Endothelial cell of umbilical vein (primary cell): Measurements from ENCODE around the gene ARHGEF26. TPM values are rescaled to one million over a fixed set of nuclear protein-coding genes. Genes with fewer than 3 reads are reported as not detected.

Experiments used
- BruUV-seq: library from RNA; stranded (reverse); fragments of 400-500 nt; replicated peaks from 2 replicates; lab custom pipeline; 2021; lab: Mats Ljungman, UMichigan
- CTCF ChIA-PET: fragments of 300-600, 350-600 bp; sonication (Branson Sonifier 250); formaldehyde crosslinking; loops from one replicate; lab custom pipeline; 2021; ENCODE audit warnings: antibody characterized with exemption, inconsistent platforms; lab: Charles Lee
- POLR2A ChIA-PET: fragments of 300-600, 350-600 bp; sonication (Branson Sonifier 250); formaldehyde crosslinking; loops from one replicate; lab custom pipeline; 2021; ENCODE audit warnings: antibody characterized with exemption, inconsistent platforms; lab: Charles Lee
- DNase-seq: peaks from one replicate; pipeline ENCODE4 v3.0.0-alpha.2; 2011; ENCODE audit warnings: low read depth, low spot score
- FAIRE-seq: peaks from 2 replicates; lab custom pipeline; 2011; peaks lifted over from hg19 to GRCh38; lab: Jason Lieb, UNC
- H2AFZ ChIP-seq: 2 replicates; pipeline ENCODE4 v1.6.0; 2012; ENCODE audit warnings: low read depth, low read length, control low read depth, inconsistent platforms
- H3K27ac ChIP-seq: 2 replicates; pipeline ENCODE4 v1.5.1; 2011; ENCODE audit warnings: low read depth, mild to moderate bottlenecking, control low read depth, low read length, moderate library complexity; ENCODE audit not compliant: insufficient read depth
- H3K27me3 ChIP-seq, 2 experiments: 2 replicates each; pipeline versions ENCODE4 v1.6.0 to v1.6.1; 2011; ENCODE audit warnings: low read length in 2 of 2, mixed read lengths in 1 of 2; ENCODE audit not compliant: control insufficient read depth in 2 of 2, insufficient read depth in 2 of 2
- H3K36me3 ChIP-seq, 2 experiments: 2 replicates in 1 of 2; 3 replicates in 1 of 2; pipeline ENCODE4 v1.5.1; 2011; ENCODE audit warnings: low read length in 2 of 2, mild to moderate bottlenecking in 1 of 2, moderate library complexity in 1 of 2; ENCODE audit not compliant: control insufficient read depth in 2 of 2, insufficient read depth in 2 of 2; ENCODE audit errors: extremely low read depth in 1 of 2
- H3K4me1 ChIP-seq: 3 replicates; pipeline ENCODE4 v1.5.1; 2011; ENCODE audit warnings: mild to moderate bottlenecking, low read length; ENCODE audit not compliant: control insufficient read depth, insufficient read depth; ENCODE audit errors: extremely low read depth
- H3K4me2 ChIP-seq: 2 replicates; pipeline ENCODE4 v1.6.1; 2011; ENCODE audit warnings: low read length, control low read depth, mixed read lengths; ENCODE audit not compliant: insufficient read depth
- H3K4me3 ChIP-seq, 3 experiments: fragments of 200-600 bp in 1 of 3; sonication (generic), shearing (Covaris generic) in 1 of 3; replicated peaks in 1 of 3; 2 replicates each; pipeline ENCODE4 v1.5.1; 2011 to 2016; ENCODE audit warnings: control low read depth in 3 of 3, low read length in 3 of 3, mild to moderate bottlenecking in 2 of 3, inconsistent platforms in 1 of 3, low read depth in 1 of 3, moderate library complexity in 1 of 3; ENCODE audit not compliant: insufficient read depth in 1 of 3
- H3K79me2 ChIP-seq: 2 replicates; pipeline ENCODE4 v1.6.0; 2012; ENCODE audit warnings: low read length, inconsistent platforms; ENCODE audit not compliant: control insufficient read depth, insufficient read depth
- H3K9ac ChIP-seq: replicated peaks from 2 replicates; pipeline ENCODE3; 2011; ENCODE audit warnings: low read length, control low read depth; ENCODE audit not compliant: insufficient read depth; ENCODE audit errors: extremely low read depth
- H3K9me1 ChIP-seq: replicated peaks from 3 replicates; pipeline ENCODE4 v1.6.0; 2011; ENCODE audit warnings: mild to moderate bottlenecking, low read length; ENCODE audit not compliant: control insufficient read depth, insufficient read depth; ENCODE audit errors: extremely low read depth
- H3K9me3 ChIP-seq: replicated peaks from 2 replicates; pipeline ENCODE4 v1.5.1; 2012; ENCODE audit warnings: low read length, inconsistent platforms; ENCODE audit not compliant: control insufficient read depth, insufficient read depth
- H4K20me1 ChIP-seq: replicated peaks from 2 replicates; pipeline ENCODE3; 2011; ENCODE audit warnings: mild to moderate bottlenecking, low read length; ENCODE audit not compliant: control insufficient read depth, insufficient read depth; ENCODE audit errors: extremely low read depth
- CTCF ChIP-seq, 2 donors: IDR thresholded peaks; 1 replicate in 1 of 2; 2 replicates in 1 of 2; pipeline ENCODE4 v1.5.1; 2011; ENCODE audit warnings: low read length in 2 of 2, mild to moderate bottlenecking in 2 of 2, moderate library complexity in 2 of 2, control low read depth in 1 of 2, inconsistent platforms in 1 of 2, low read depth in 1 of 2; ENCODE audit not compliant: insufficient read depth in 1 of 2; ENCODE audit errors: extremely low read depth in 1 of 2
- EZH2 ChIP-seq: IDR thresholded peaks from 2 replicates; pipeline ENCODE4 v1.6.1; 2012; ENCODE audit warnings: borderline replicate concordance, low read depth, mild to moderate bottlenecking, moderate library complexity, low read length, inconsistent platforms; ENCODE audit not compliant: severe bottlenecking
- FOS ChIP-seq: IDR thresholded peaks from 2 replicates; pipeline ENCODE4 v1.6.1; 2011; ENCODE audit warnings: mild to moderate bottlenecking, low read length, moderate library complexity, borderline replicate concordance; ENCODE audit not compliant: insufficient read depth
- GATA2 ChIP-seq: IDR thresholded peaks from 2 replicates; pipeline ENCODE4 v1.7.0; 2011; ENCODE audit warnings: low read depth, mild to moderate bottlenecking, moderate library complexity, mixed read lengths, low read length; ENCODE audit not compliant: insufficient read length, insufficient read depth
- JUN ChIP-seq: IDR thresholded peaks from 2 replicates; pipeline ENCODE4 v1.6.1; 2011; ENCODE audit warnings: borderline replicate concordance, low read depth; ENCODE audit not compliant: insufficient read length, insufficient read depth
- MAX ChIP-seq: IDR thresholded peaks from 2 replicates; pipeline ENCODE4 v1.6.1; 2011; ENCODE audit not compliant: insufficient read depth, insufficient read length
- MYC ChIP-seq: IDR thresholded peaks from one replicate; pipeline ENCODE4 v1.6.1; 2011; ENCODE audit warnings: mild to moderate bottlenecking, low read depth, low read length
- POLR2A ChIP-seq: IDR thresholded peaks from 2 replicates; pipeline ENCODE4 v1.6.1; 2012; ENCODE audit warnings: low read depth, mild to moderate bottlenecking, control low read depth, low read length
- POLR2AphosphoS5 ChIP-seq: IDR thresholded peaks from 2 replicates; pipeline ENCODE4 v1.6.1; 2012; ENCODE audit warnings: low read depth, mild to moderate bottlenecking, control low read depth, low read length, moderate library complexity; ENCODE audit not compliant: insufficient read depth
- dilution Hi-C: fragments of 300-500 bp; cut with MboI; formaldehyde crosslinking; loops from one replicate; pipeline ENCODE4 v1.15.0; 2019; ENCODE audit warnings: low sequenced_read_pairs; ENCODE audit not compliant: extremely low pct_ligation_motif_present
- intact Hi-C: fragments of 100-400 bp; cut with micrococcal nuclease; formaldehyde crosslinking; loops from one replicate; pipeline ENCODE4 v1.10.0; 2022
- polyA plus RNA-seq, 4 experiments: library from polyadenylated mRNA; depleted of rRNA in 3 of 4; stranded (reverse) in 3 of 4; unstranded in 1 of 4; fragments of >200 nt; gene quantifications; 2 replicates each; pipeline versions ENCODE4 v1.2.1 to v1.2.3, GENCODE V29; 2011 to 2012; ENCODE audit warnings: missing spikeins in 1 of 4
- total RNA-seq: library from RNA; stranded (reverse); gene quantifications from 2 replicates; pipeline ENCODE4 v1.2.3, GENCODE V29; 2021

The ARHGEF26 gene
- total and polyA plus RNA-seq, 2 donors (not counting 3 experiments of a cell fraction or from before 2014, with no cell fraction given): 0.57 to 2.9 TPM

- Histone ChIP-seq H4K20me1 (no peaks in the 10 kb centered on the region), H3K9me1 (no peaks in the 10 kb centered on the region), H3K9me3 (no peaks in the 10 kb centered on the region), H3K9ac (no peak overlapping the region), H3K79me2 (no peaks in the 10 kb centered on the region), H3K4me2 (no peak overlapping the region), H3K27ac (no peak overlapping the region), H2AFZ (no peak overlapping the region), H3K4me3 (no peak overlapping the region), H3K4me1 (no peaks in the 10 kb centered on the region), H3K36me3 (no peaks in the 10 kb centered on the region), H3K27me3 (no peaks in the 10 kb centered on the region)
- DNase-seq: no peak
- intact Hi-C loops (no loop called here), dilution Hi-C loops (no loop called here)
- POLR2A ChIA-PET: no interaction called here
- TF ChIP-seq FOS (no peak), MYC (no peak), POLR2A (no peak), CTCF (IDR thresholded peaks at IDR 0.05; ENCODE audit: extremely low read depth in 1 of 2, insufficient read depth in 1 of 2, low read depth in 1 of 2, low read length in 2 of 2) (no peak)
- no peak for FAIRE-seq
- no TSS peak for BruUV-seq
- CTCF ChIA-PET: no interaction called here
These were observed 48.6 kb downstream of the ARHGEF26 start for GRCh38 chr3:154169796-154170110.

GRCh38 chr3:154170300-154170699 is 49.1 kb downstream of the ARHGEF26 start:
- no peak overlapping the region for H2AFZ ChIP-seq
- ChIA-PET CTCF (no interaction called here), POLR2A (no interaction called here)
- H3K9me1 ChIP-seq: no peaks in the 10 kb centered on the region
- H3K9me3 ChIP-seq: no peaks in the 10 kb centered on the region
- H3K9ac ChIP-seq: no peak overlapping the region
- H3K4me1 ChIP-seq: no peaks in the 10 kb centered on the region
- no peak for FAIRE-seq
- no peaks in the 10 kb centered on the region for H3K36me3 ChIP-seq
- no peaks in the 10 kb centered on the region for H3K27me3 ChIP-seq
- no peak for DNase-seq
- no peak overlapping the region for H3K4me2 ChIP-seq
- BruUV-seq: no TSS peak
- H4K20me1 ChIP-seq: no peaks in the 10 kb centered on the region
- no peaks in the 10 kb centered on the region for H3K79me2 ChIP-seq
- intact Hi-C loops: no loop called here
- TF ChIP-seq GATA2: no peak
- no peak for TF ChIP-seq POLR2A
- TF ChIP-seq EZH2: no peak
- TF ChIP-seq MAX: no peak
- TF ChIP-seq MYC: no peak
- TF ChIP-seq JUN: no peak
- TF ChIP-seq CTCF (IDR thresholded peaks at IDR 0.05; ENCODE audit: extremely low read depth in 1 of 2, insufficient read depth in 1 of 2, low read depth in 1 of 2, low read length in 2 of 2): no peak
- TF ChIP-seq FOS: no peak
- TF ChIP-seq POLR2AphosphoS5: no peak
- no peak overlapping the region for H3K27ac ChIP-seq
- dilution Hi-C loops: no loop called here
- H3K4me3 ChIP-seq: no peak overlapping the region
